ENCODE data around the gene PTGIR.

PTGIR gene

GRCh38 chr19:46616631-46617322 is 8.1 kb downstream of the PTGIR start:
- no peak for DNase-seq (ENCODE audit: low read depth)

- DNase-seq (ENCODE audit: low read depth): no peak
Observed at GRCh38 chr19:46615966-46616365, 8.9 kb downstream of the PTGIR start.

GRCh38 chr19:46614114-46614722 is 10.7 kb downstream of the PTGIR start:
- DNase-seq (ENCODE audit: low read depth): peak; percentile 76

GRCh38 chr19:46613525-46613924 is 11.4 kb downstream of the PTGIR start:
- no peak for DNase-seq (ENCODE audit: low read depth)

- no peak for DNase-seq (ENCODE audit: low read depth)
Observed at GRCh38 chr19:46611776-46612175, 13.1 kb downstream of the PTGIR start.

- no peak for DNase-seq (ENCODE audit: low read depth)
Observed at GRCh38 chr19:46610851-46611770, 13.8 kb downstream of the PTGIR start.

- DNase-seq (ENCODE audit: low read depth): no peak
Observed at GRCh38 chr19:46610413-46610775, 14.5 kb downstream of the PTGIR start.

GRCh38 chr19:46609511-46610412 is 15.1 kb downstream of the PTGIR start:
- DNase-seq (ENCODE audit: low read depth): no peak

GRCh38 chr19:46608581-46609345 is 16.1 kb downstream of the PTGIR start:
- DNase-seq (ENCODE audit: low read depth): no peak

GRCh38 chr19:46608178-46608577 is 16.7 kb downstream of the PTGIR start:
- DNase-seq (ENCODE audit: low read depth): no peak

GRCh38 chr19:46607448-46607841 is 17.4 kb downstream of the PTGIR start:
- no peak for DNase-seq (ENCODE audit: low read depth)

- no peak for DNase-seq (ENCODE audit: low read depth)
Observed at GRCh38 chr19:46606681-46607447, 18.0 kb downstream of the PTGIR start.

- DNase-seq (ENCODE audit: low read depth): no peak
Observed at GRCh38 chr19:46606019-46606418, 18.9 kb downstream of the PTGIR start.

GRCh38 chr19:46605356-46605821 is 19.5 kb downstream of the PTGIR start:
- DNase-seq (ENCODE audit: low read depth): no peak

- DNase-seq (ENCODE audit: low read depth): no peak
Observed at GRCh38 chr19:46604781-46605355, 20.0 kb downstream of the PTGIR start.

- no peak for DNase-seq (ENCODE audit: low read depth)
Observed at GRCh38 chr19:46603752-46604231, 21.1 kb downstream of the PTGIR start.

GRCh38 chr19:46603195-46603637 is 21.7 kb downstream of the PTGIR start:
- DNase-seq (ENCODE audit: low read depth): no peak

- no peak for DNase-seq (ENCODE audit: low read depth)
Observed at GRCh38 chr19:46602392-46603194, 22.3 kb downstream of the PTGIR start.

All from stimulated activated CD8-positive, alpha-beta memory T cell treated with anti-CD3 and anti-CD28 coated beads, Interleukin-15, amount 100 ng/mL, for 1 hour (primary cell).